Loucy (cell line): ENCODE measurements around the gene TMTC3.

Experiments
- H2AFZ ChIP-seq: fragments of 200-600 bp; sonication (generic); 2 replicates; pipeline ENCODE4 v1.6.0; 2016; ENCODE audit warnings: antibody characterized with exemption, mild to moderate bottlenecking, low read length, moderate library complexity
- H3F3A ChIP-seq: fragments of 200-600 bp; 2 replicates; pipeline ENCODE4 v1.6.0; 2016; ENCODE audit warnings: antibody characterized with exemption, low read depth, mild to moderate bottlenecking
- H3K27me3 ChIP-seq: fragments of 200-600 bp; sonication (generic); 2 replicates; pipeline ENCODE4 v1.6.1; 2014; ENCODE audit warnings: low read length, mild to moderate bottlenecking; ENCODE audit not compliant: insufficient read depth, poor library complexity, severe bottlenecking
- H3K36me3 ChIP-seq: fragments of 200-600 bp; sonication (generic); 2 replicates; pipeline ENCODE4 v1.6.1; 2016; ENCODE audit warnings: low read length; ENCODE audit not compliant: insufficient read depth
- H3K4me1 ChIP-seq: fragments of 200-600 bp; sonication (generic); 2 replicates; pipeline ENCODE4 v1.5.1; 2014; ENCODE audit warnings: low read length, mild to moderate bottlenecking; ENCODE audit not compliant: insufficient read depth, poor library complexity, severe bottlenecking
- H3K4me2 ChIP-seq: fragments of 200-600 bp; sonication (generic); 2 replicates; pipeline ENCODE4 v1.6.0; 2014; ENCODE audit warnings: antibody characterized with exemption, low read length, low read depth, mild to moderate bottlenecking; ENCODE audit not compliant: poor library complexity, severe bottlenecking
- H3K4me3 ChIP-seq: fragments of 200-600 bp; sonication (generic); 2 replicates; pipeline ENCODE4 v1.5.1; 2014; ENCODE audit warnings: low read length, mild to moderate bottlenecking, mixed read lengths; ENCODE audit not compliant: poor library complexity, severe bottlenecking
- H3K79me2 ChIP-seq: fragments of 200-600 bp; sonication (generic); 2 replicates; pipeline ENCODE4 v1.6.1; 2014; ENCODE audit warnings: low read length; ENCODE audit not compliant: insufficient read depth
- H3K9ac ChIP-seq: fragments of 200-600 bp; sonication (generic); 2 replicates; pipeline ENCODE4 v1.6.0; 2014; ENCODE audit warnings: mild to moderate bottlenecking, low read depth, low read length, moderate library complexity; ENCODE audit not compliant: poor library complexity, severe bottlenecking
- H3K9me2 ChIP-seq: fragments of 200-600 bp; sonication (generic); replicated peaks from 2 replicates; pipeline ENCODE4 v1.6.1; 2016; ENCODE audit warnings: low read depth, low read length, mixed read lengths
- H3K9me3 ChIP-seq: fragments of 200-600 bp; sonication (generic); 2 replicates; pipeline ENCODE4 v1.6.1; 2014; ENCODE audit warnings: mild to moderate bottlenecking, antibody characterized with exemption, low read length, low read depth; ENCODE audit not compliant: insufficient read depth
- H4K20me1 ChIP-seq: fragments of 200-600 bp; sonication (generic); 2 replicates; pipeline ENCODE4 v1.6.0; 2014; ENCODE audit warnings: antibody characterized with exemption, low read length, mild to moderate bottlenecking; ENCODE audit not compliant: insufficient read depth, poor library complexity, severe bottlenecking
- CTCF ChIP-seq: fragments of 200-600 bp; sonication (generic); conservative IDR thresholded peaks from 2 replicates; pipeline ENCODE4 v1.5.1; 2014; ENCODE audit warnings: mild to moderate bottlenecking, antibody characterized with exemption, low read length
- EZH2phosphoT487 ChIP-seq: fragments of 200-600 bp; IDR thresholded peaks from 2 replicates; pipeline ENCODE4 v1.6.1; 2018; ENCODE audit warnings: antibody characterized with exemption, mild to moderate bottlenecking, moderate library complexity, borderline replicate concordance

TMTC3 gene

GRCh38 chr12:88228720-88229119, 86.6 kb downstream of the TMTC3 start:
- H3K9ac ChIP-seq: no peak overlapping the region
- H3K9me2 ChIP-seq: no peaks in the 10 kb centered on the region
- no peaks in the 10 kb centered on the region for H4K20me1 ChIP-seq
- no peak overlapping the region for H3K4me3 ChIP-seq
- H2AFZ ChIP-seq: no peak overlapping the region
- no peaks in the 10 kb centered on the region for H3K4me1 ChIP-seq
- H3K36me3 ChIP-seq: no peaks in the 10 kb centered on the region
- no peak overlapping the region for H3K4me2 ChIP-seq
- TF ChIP-seq CTCF (no peak), EZH2phosphoT487 (no peak)
- no peaks in the 10 kb centered on the region for H3K27me3 ChIP-seq
- H3K9me3 ChIP-seq: no peaks in the 10 kb centered on the region
- no peaks in the 10 kb centered on the region for H3F3A ChIP-seq
- no peaks in the 10 kb centered on the region for H3K79me2 ChIP-seq

GRCh38 chr12:88230271-88230670, 88.2 kb downstream of the TMTC3 start:
- Histone ChIP-seq H3K9me3 (no peaks in the 10 kb centered on the region), H3K9ac (no peak overlapping the region), H2AFZ (no peak overlapping the region), H4K20me1 (no peaks in the 10 kb centered on the region), H3K9me2 (no peaks in the 10 kb centered on the region), H3K36me3 (no peaks in the 10 kb centered on the region), H3K27me3 (no peaks in the 10 kb centered on the region), H3K4me2 (no peak overlapping the region), H3K4me1 (no peaks in the 10 kb centered on the region), H3K4me3 (no peak overlapping the region), H3F3A (no peaks in the 10 kb centered on the region), H3K79me2 (no peaks in the 10 kb centered on the region)
- TF ChIP-seq CTCF (no peak), EZH2phosphoT487 (no peak)

- no peak overlapping the region for H3K4me2 ChIP-seq
- no peaks in the 10 kb centered on the region for H3K9me2 ChIP-seq
- H3K9ac ChIP-seq: no peak overlapping the region
- H3K27me3 ChIP-seq: no peaks in the 10 kb centered on the region
- H3K36me3 ChIP-seq: no peaks in the 10 kb centered on the region
- no peaks in the 10 kb centered on the region for H3K9me3 ChIP-seq
- H3F3A ChIP-seq: no peaks in the 10 kb centered on the region
- no peak for TF ChIP-seq CTCF
- no peak for TF ChIP-seq EZH2phosphoT487
- H2AFZ ChIP-seq: no peak overlapping the region
- H3K4me1 ChIP-seq: no peaks in the 10 kb centered on the region
- no peaks in the 10 kb centered on the region for H4K20me1 ChIP-seq
- H3K4me3 ChIP-seq: no peak overlapping the region
- H3K79me2 ChIP-seq: no peaks in the 10 kb centered on the region
Measured at GRCh38 chr12:88235183-88235833, 93.2 kb downstream of the TMTC3 start.
